GM18861 (cell line): ENCODE results near the gene MPRIP.

ENCODE experiments used
- ATAC-seq: cut with Tn5 transposase; IDR thresholded peaks from one replicate; pipeline ENCODE4 v1.9.1; 2021; ENCODE audit not compliant: unreplicated experiment

The MPRIP gene

DNA sequence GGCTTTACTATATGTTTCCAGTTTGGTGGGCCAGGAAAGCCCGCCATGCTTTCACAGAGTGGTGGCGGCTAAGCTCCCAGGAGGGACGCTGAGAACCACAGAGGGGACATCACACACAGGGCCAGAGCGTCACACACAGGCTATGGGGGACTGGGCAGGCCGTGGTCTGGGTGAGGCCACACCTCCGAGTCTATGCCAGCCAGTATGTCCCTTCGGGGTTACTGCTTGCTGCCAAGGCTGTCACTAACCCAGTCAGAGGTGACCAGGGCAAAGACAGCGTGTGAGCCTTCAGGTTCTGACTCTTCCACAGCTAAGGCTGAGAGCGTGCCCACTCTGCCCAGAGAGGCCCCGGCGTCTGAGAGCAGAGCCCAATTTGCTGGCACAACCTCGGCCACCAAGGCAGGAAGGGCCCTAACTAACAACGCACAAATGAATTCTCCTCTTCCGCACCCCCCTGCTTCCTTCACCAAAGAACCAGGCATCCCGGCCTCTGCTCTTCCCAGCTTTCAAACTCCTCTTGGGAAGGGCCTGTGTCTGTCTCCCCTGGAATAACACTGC is 161.0 kb downstream of the MPRIP start:
- no peak for ATAC-seq

DNA sequence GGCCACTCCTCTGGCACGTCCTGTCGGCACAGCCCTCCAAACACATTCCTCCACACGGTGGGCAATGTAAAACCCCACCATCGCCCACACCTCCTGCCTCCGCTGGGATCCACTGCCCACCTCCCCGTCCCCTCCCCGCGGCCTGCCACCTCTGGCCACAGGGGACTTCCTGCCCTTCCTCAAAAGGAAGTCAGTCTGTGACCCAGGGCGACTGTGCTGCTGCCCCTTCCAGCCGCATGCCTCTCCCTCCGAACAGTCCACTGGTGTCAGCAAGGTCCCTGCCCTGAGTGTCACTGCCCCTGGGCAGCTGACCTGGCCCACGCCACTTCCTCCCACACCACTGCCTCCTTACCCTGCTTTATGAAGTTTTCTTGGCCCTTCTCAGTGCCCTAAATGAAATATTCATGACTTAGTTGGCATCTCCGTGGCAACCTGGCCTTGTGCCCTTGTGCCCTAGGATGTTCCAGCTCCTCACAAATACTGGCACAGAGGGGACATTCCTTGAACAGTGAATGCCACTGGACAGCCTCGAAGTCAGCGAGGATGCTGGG is 161.9 kb downstream of the MPRIP start:
- ATAC-seq = no peak

- no peak for ATAC-seq
These were observed 162.5 kb downstream of the MPRIP start for GRCh38 chr17:17204635-17205231.

DNA sequence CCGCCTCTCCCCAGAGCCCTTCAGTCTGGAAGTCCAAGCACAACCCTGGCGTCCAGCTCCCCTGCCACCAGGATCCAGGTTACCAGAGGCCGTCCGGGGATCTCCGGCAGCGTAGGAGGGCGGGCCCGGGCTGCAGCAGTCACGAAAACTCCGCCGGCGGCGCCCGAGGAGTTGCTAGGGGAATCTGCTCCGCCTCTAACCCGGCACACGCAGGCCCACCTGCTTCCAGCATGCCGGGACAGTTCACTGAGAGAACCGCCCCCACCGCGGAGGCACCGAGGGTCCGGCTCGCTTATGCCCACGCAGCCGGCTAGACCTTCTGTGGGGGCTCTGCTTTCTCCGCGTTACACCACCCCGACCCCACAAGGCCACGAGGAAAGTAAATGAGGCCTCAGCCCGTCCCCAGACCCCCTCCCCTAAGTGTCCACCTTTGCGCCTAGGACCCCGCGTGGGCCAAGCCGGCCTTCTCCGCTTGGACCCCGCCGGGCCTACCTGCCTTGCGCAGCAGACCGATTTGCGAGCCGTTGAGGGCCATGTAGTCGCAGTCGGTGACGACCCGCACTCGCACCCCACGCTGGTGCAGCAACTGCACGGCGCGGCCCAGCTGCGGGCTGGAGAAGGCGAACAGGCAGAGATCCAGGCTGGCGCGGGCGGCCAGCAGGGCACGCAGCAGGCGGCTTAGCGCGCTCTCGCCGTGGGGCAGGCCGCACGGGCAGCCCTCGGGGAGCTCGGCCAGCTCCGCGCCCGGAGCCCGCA is 163.3 kb downstream of the MPRIP start:
- peak; percentile 7 for ATAC-seq

- ATAC-seq = peak; percentile 39
These were observed 164.1 kb downstream of the MPRIP start, which contains the start of gene PLD6 for GRCh38 chr17:17206124-17206912. Gene PLD6, minus strand, starts transcription at chr17:17206333. Its CDS starts 47 bp downstream, at chr17:17206286.

- no peak for ATAC-seq
These were observed 164.7 kb downstream of the MPRIP start for GRCh38 chr17:17206913-17207335.

DNA sequence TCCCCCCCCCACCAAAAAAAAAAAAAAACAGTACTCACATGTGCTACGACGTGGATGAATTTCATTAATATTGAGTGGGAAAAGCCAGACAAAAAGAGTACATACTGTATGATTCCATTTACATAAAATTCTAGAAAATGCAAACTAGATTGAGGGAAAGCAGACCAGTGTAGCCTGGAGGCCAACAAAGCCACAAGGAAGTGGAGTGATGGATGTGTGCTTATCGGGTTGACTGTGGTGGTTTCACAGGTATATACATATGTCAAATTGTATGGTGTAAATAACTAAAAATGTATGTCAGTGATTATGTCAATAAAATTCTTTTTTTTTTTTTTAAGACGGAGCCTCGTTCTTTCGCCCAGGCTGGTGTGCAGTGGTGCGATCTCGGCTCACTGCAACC is 165.7 kb downstream of the MPRIP start:
- no peak for ATAC-seq

GRCh38 chr17:17213775-17214174 is 171.5 kb downstream of the MPRIP start:
- no peak for ATAC-seq

DNA sequence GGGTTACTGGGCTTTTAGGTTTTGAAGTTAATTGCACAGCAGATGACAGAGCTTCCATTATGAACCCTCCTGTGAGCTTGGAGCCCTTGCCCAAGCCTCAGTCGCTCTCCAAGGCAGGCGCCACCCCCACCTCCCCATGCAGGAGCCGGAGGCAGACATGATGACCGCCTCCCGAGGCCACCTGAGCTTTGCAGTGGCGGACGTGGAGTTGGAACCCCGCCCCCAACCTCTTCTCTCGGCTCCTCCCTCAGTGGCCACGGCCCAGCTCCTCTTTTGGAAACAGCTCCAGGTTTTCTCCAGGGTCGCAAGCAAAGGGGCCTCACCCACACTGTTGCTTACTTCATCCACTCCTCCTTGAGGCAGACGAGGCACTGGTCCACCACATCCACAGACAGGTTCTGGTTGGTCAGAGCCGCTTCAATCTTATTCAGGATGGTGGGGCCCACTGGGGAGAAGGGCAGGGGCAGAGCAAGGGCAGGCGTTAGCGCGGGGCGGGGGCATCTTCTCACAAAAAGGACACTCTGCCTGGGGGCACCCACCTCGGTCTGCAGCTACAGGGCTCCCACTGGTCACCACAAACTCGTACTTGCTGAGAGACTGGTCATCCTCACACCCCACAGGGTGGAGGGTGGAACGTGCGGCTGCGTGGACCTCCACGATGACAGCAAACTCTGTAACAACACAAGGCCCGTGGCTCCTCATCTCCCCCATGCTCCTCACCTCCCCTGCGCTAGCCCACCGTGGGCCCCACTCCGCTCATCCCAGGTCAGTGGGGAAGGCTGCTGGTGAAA is 172.6 kb downstream of the MPRIP start:
- no peak for ATAC-seq

DNA sequence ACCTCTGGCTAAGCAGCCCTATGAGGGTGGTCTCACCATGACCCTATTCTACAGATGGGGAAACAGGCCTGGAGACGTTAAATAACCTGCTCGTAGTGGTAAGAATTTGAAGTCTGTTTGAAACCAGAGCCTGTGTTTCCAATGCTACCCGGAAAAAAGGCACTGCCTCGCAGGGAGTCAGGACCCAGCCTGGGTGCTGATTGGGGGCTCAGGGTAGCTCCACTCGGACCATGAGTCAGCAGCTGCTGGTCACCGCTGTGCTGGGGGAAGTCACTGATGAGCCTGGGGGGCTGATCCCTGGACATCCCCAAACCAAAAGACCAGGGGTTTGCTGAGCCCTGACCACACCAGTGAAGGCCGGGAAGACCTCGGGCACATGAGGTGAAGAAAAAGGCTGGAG is 173.3 kb downstream of the MPRIP start:
- ATAC-seq = no peak

- no peak for ATAC-seq
These were observed 174.0 kb downstream of the MPRIP start for GRCh38 chr17:17216236-17216635.

- ATAC-seq = no peak
These were observed 174.5 kb downstream of the MPRIP start for GRCh38 chr17:17216776-17217175.

- no peak for ATAC-seq
These were observed 175.7 kb downstream of the MPRIP start for GRCh38 chr17:17217995-17218394.

DNA sequence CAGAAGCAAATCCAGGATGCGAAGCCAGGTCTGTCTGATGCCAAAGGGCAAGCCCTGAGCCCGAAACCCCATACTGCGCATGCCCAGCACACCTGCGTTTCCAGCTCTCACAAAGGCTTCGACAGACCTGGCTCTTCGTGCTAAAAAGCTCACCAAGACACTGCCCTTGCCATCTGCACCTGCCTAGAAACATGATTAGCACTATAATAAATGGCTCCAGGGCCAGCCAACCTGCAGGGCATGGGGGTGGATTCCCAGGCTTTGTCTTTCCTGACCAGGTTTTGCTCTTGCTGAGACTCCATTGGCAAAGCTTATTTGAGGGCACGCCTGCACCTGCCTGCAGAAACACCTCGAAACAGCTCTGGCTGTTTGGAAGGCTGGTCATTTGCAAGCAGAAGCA is 178.3 kb downstream of the MPRIP start:
- ATAC-seq = no peak

DNA sequence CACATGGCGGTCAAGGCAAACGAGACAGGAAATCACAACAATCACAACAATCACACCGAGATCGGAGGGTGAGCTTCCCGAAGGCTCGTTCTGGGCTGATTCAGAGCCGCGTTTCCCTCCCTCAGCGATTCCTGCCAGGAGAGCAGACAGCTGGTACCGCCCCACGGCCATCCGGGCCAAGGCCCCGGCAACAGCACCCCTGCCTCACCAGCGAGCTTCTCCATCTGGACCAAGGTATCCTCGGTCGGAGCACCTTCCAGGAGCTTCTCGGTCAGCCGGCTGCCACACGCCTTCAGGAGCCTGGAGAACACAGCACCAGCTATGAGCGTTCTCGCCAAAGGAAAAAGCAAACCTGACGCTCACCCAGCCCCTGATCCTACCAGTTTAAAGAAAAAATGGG is 179.1 kb downstream of the MPRIP start:
- no peak for ATAC-seq

DNA sequence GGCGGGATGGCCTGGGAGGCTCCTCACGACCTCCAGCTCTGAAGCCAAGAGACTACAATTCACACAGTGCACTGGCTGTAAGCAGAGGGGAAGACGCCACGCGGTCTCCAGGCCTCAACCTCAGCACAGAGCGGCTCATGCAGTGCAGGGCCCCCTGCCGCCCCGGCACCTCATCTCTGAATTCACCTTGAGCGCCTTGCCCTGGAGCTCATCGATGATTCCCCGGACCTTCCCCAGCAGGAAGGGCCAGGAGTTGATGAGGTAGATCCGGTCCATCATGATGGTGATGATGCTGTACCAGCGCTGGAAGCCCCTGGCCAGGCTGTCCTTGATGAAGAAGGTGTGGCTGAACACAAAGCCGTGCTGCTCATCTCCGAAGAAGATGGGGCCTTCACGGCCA is 181.5 kb downstream of the MPRIP start:
- no peak for ATAC-seq

DNA sequence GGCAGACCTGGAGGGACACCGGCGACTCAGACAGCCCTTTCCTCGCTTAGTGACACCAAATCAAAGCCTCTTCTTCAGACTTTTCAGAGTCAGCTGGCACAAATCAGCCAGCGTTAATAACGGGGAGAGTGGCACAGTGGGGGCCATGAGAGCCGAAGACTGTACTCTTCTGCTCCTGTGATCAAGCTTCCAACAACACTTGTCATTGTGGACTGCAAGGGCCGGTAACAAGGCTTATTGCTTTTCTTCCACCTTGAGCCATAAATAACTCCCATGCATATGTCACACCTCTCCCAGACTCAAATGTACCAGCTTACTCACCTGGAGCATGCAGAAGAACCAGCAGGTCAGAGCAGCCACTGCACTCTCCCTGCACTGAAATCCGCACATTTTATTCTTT is 181.9 kb downstream of the MPRIP start:
- no peak for ATAC-seq

DNA sequence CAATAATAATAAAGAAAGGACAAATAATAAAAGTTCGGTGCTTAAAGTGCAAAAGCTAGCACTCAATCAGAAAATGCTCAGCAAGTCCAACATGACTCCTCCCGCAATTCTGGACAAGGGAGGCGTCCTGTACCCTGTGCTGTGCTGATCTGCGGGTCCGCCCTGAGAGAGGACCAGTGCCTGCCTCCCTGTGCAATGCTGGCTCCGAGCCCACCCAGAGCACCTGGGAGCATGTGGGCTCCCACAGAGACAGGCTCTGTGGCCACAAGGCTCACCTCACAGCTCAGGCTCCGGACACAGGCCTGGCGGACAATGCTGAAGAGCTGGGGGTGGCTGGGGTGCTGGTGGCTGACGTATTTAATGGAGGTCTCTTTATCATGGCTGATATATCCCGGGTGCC is 183.6 kb downstream of the MPRIP start:
- no peak for ATAC-seq

GRCh38 chr17:17226451-17227265 is 184.4 kb downstream of the MPRIP start:
- ATAC-seq = no peak
